ENCODE results near the gene EPHB2.

The EPHB2 gene

GRCh38 chr1:22872981-22873664, 162.5 kb downstream of the EPHB2 start:
- Histone ChIP-seq H3K27ac (no peak overlapping the region), H3K36me3 (no peaks in the 10 kb centered on the region), H3K9me3 (no peaks in the 10 kb centered on the region), H3K4me1 (ENCODE audit: control insufficient read depth in 1 of 2, insufficient read depth in 1 of 2, low read depth in 1 of 2, low read length in 1 of 2) (no peaks in the 10 kb centered on the region), H3K4me3 (ENCODE audit: low read depth in 1 of 2, low read length in 1 of 2) (no peak overlapping the region), H3K27me3 (no peaks in the 10 kb centered on the region)
- TF ChIP-seq CTCF (IDR thresholded peaks at IDR 0.05) = no peak

- no peaks in the 10 kb centered on the region for H3K27me3 ChIP-seq
- no peaks in the 10 kb centered on the region for H3K9me3 ChIP-seq
- H3K4me1 ChIP-seq (ENCODE audit: control insufficient read depth in 1 of 2, insufficient read depth in 1 of 2, low read depth in 1 of 2, low read length in 1 of 2) = no peaks in the 10 kb centered on the region
- no peak overlapping the region for H3K27ac ChIP-seq
- no peak overlapping the region for H3K4me3 ChIP-seq (ENCODE audit: low read depth in 1 of 2, low read length in 1 of 2)
- TF ChIP-seq CTCF (IDR thresholded peaks at IDR 0.05) = no peak
- H3K36me3 ChIP-seq = no peaks in the 10 kb centered on the region
Measured at GRCh38 chr1:22874785-22875184, 164.1 kb downstream of the EPHB2 start.

- H3K4me1 ChIP-seq (ENCODE audit: control insufficient read depth in 1 of 2, insufficient read depth in 1 of 2, low read depth in 1 of 2, low read length in 1 of 2) = no peaks in the 10 kb centered on the region
- H3K27ac ChIP-seq = no peak overlapping the region
- no peak for TF ChIP-seq CTCF (IDR thresholded peaks at IDR 0.05)
- H3K9me3 ChIP-seq = no peaks in the 10 kb centered on the region
- H3K4me3 ChIP-seq (ENCODE audit: low read depth in 1 of 2, low read length in 1 of 2) = no peak overlapping the region
- H3K36me3 ChIP-seq = no peaks in the 10 kb centered on the region
- H3K27me3 ChIP-seq = no peaks in the 10 kb centered on the region
Measured at GRCh38 chr1:22875241-22875640, 164.6 kb downstream of the EPHB2 start.

- TF ChIP-seq CTCF (IDR thresholded peaks at IDR 0.05) = no peak
- H3K36me3 ChIP-seq = no peaks in the 10 kb centered on the region
- no peak overlapping the region for H3K4me3 ChIP-seq (ENCODE audit: low read depth in 1 of 2, low read length in 1 of 2)
- no peaks in the 10 kb centered on the region for H3K9me3 ChIP-seq
- H3K27me3 ChIP-seq = no peaks in the 10 kb centered on the region
- H3K4me1 ChIP-seq (ENCODE audit: control insufficient read depth in 1 of 2, insufficient read depth in 1 of 2, low read depth in 1 of 2, low read length in 1 of 2) = no peaks in the 10 kb centered on the region
- H3K27ac ChIP-seq = no peak overlapping the region
Measured at GRCh38 chr1:22875841-22876240, 165.2 kb downstream of the EPHB2 start.

GRCh38 chr1:22876359-22877111, 165.9 kb downstream of the EPHB2 start:
- no peaks in the 10 kb centered on the region for H3K36me3 ChIP-seq
- no peaks in the 10 kb centered on the region for H3K9me3 ChIP-seq
- no peaks in the 10 kb centered on the region for H3K4me1 ChIP-seq (ENCODE audit: control insufficient read depth in 1 of 2, insufficient read depth in 1 of 2, low read depth in 1 of 2, low read length in 1 of 2)
- H3K27me3 ChIP-seq = no peaks in the 10 kb centered on the region
- no peak overlapping the region for H3K27ac ChIP-seq
- no peak for TF ChIP-seq CTCF (IDR thresholded peaks at IDR 0.05)
- no peak overlapping the region for H3K4me3 ChIP-seq (ENCODE audit: low read depth in 1 of 2, low read length in 1 of 2)
